A549 (cell line): ENCODE data around the gene BEND6.

Experiments
- CBX2 ChIP-seq: fragments of 200-600 bp; sonication (generic); IDR thresholded peaks from 2 replicates; pipeline ENCODE4 v1.6.1; 2016; ENCODE audit warnings: low read depth, mild to moderate bottlenecking, borderline replicate concordance
- CHD2 ChIP-seq: fragments of 150-350 bp; IDR thresholded peaks from 2 replicates; pipeline ENCODE4 v1.6.1; 2014; ENCODE audit warnings: low read length; ENCODE audit not compliant: partially characterized antibody
- CTCF ChIP-seq: fragments of >200 bp; sonication (Bioruptor Twin); formaldehyde crosslinking; IDR thresholded peaks from 3 replicates; pipeline ENCODE4 v1.5.1; 2016
- EP300 ChIP-seq, 2 experiments: fragments of >200 bp; sonication (Bioruptor Twin); formaldehyde crosslinking; IDR thresholded peaks; 2 replicates in 1 of 2; 3 replicates in 1 of 2; pipeline ENCODE4 v1.6.1; 2016 to 2017
- FOSB ChIP-seq: fragments of 250-450 bp; sonication (Bioruptor Pico); IDR thresholded peaks from 2 replicates; pipeline ENCODE4 v1.5.0; 2020; ENCODE audit warnings: mild to moderate bottlenecking, moderate library complexity
- HOXA7 ChIP-seq: fragments of 250-450 bp; sonication (Bioruptor Pico); IDR thresholded peaks from 2 replicates; pipeline ENCODE4 v1.5.0; 2020; ENCODE audit warnings: mild to moderate bottlenecking, moderate library complexity
- MAX ChIP-seq: IDR thresholded peaks from 2 replicates; pipeline ENCODE4 v1.6.1; 2012
- MYC ChIP-seq: IDR thresholded peaks from 2 replicates; pipeline ENCODE4 v1.6.1; 2012; ENCODE audit warnings: mild to moderate bottlenecking, inconsistent platforms, low read length, improper control_type of control experiment, borderline replicate concordance
- NPAS2 ChIP-seq: fragments of 250-450 bp; sonication (Bioruptor Pico); IDR thresholded peaks from 2 replicates; pipeline ENCODE4 v1.8.0; 2022; ENCODE audit warnings: mild to moderate bottlenecking, moderate library complexity, borderline replicate concordance
- PHF8 ChIP-seq: fragments of 200-600 bp; sonication (generic); IDR thresholded peaks from 2 replicates; pipeline ENCODE4 v1.6.1; 2016; ENCODE audit warnings: low read depth, mild to moderate bottlenecking, antibody characterized with exemption, moderate library complexity, borderline replicate concordance
- POLR2A ChIP-seq: IDR thresholded peaks from 2 replicates; pipeline ENCODE4 v1.6.1; 2012; ENCODE audit warnings: mild to moderate bottlenecking, low read length

GRCh38 chr6:56965126-56965525 is 10.2 kb downstream of the BEND6 start:
- TF ChIP-seq POLR2A (no peak), FOSB (CRISPR knock-in tag) (no peak), MYC (no peak), NPAS2 (CRISPR knock-in tag) (no peak), HOXA7 (no peak), CTCF (no peak), MAX (no peak), CHD2 (no peak), PHF8 (no peak), EP300 (IDR thresholded peaks at IDR 0.05) (no peak), CBX2 (no peak)
